HG02943 (cell line): ENCODE measurements around the gene CNOT4.
A peak's percentile ranks its signal among the peaks of the same experiment; 100 is the strongest.

Experiments
- ATAC-seq: cut with Tn5 transposase; IDR thresholded peaks from one replicate; pipeline ENCODE4 v1.9.1; 2021; ENCODE audit warnings: mild to moderate bottlenecking, low read depth, moderate library complexity; ENCODE audit not compliant: unreplicated experiment

Gene CNOT4

GRCh38 chr7:135509839-135510591 lies at the start of gene CNOT4:
TSS of gene CNOT4 (minus strand) at chr7:135510102. CDS start at chr7:135438331, 71,771 bp downstream.
- ATAC-seq, result peak; percentile 96

- no peak for ATAC-seq
Measured at GRCh38 chr7:135558881-135559280, 49.0 kb upstream of the CNOT4 start.

GRCh38 chr7:135558337-135558767 lies 48.5 kb upstream of the CNOT4 start:
- peak; percentile 61 for ATAC-seq

- peak; percentile 72 for ATAC-seq
Measured at GRCh38 chr7:135557455-135558336, 47.8 kb upstream of the CNOT4 start, which contains the start of gene NUP205. TSS of gene NUP205 (plus strand) at chr7:135557917. CDS start at chr7:135557945, 28 bp downstream.

- no peak for ATAC-seq
Measured at GRCh38 chr7:135553346-135553745, 43.4 kb upstream of the CNOT4 start.

GRCh38 chr7:135552148-135552547 lies 42.2 kb upstream of the CNOT4 start:
- no peak for ATAC-seq

GRCh38 chr7:135550196-135550595 lies 40.3 kb upstream of the CNOT4 start:
- ATAC-seq, result no peak

GRCh38 chr7:135541029-135541428 lies 31.1 kb upstream of the CNOT4 start:
- ATAC-seq, result no peak

GRCh38 chr7:135539629-135540028 lies 29.7 kb upstream of the CNOT4 start:
- ATAC-seq, result no peak

- ATAC-seq, result no peak
Measured at GRCh38 chr7:135538376-135538775, 28.5 kb upstream of the CNOT4 start.

GRCh38 chr7:135537905-135538304 lies 28.0 kb upstream of the CNOT4 start:
- ATAC-seq, result no peak

- ATAC-seq, result no peak
Measured at GRCh38 chr7:135537453-135537852, 27.6 kb upstream of the CNOT4 start.

- ATAC-seq, result no peak
Measured at GRCh38 chr7:135536150-135536549, 26.2 kb upstream of the CNOT4 start.

- ATAC-seq, result no peak
Measured at GRCh38 chr7:135527025-135527424, 17.1 kb upstream of the CNOT4 start.

- ATAC-seq, result no peak
Measured at GRCh38 chr7:135525426-135525825, 15.5 kb upstream of the CNOT4 start.

- ATAC-seq, result no peak
Measured at GRCh38 chr7:135523146-135523545, 13.2 kb upstream of the CNOT4 start.

GRCh38 chr7:135522509-135522908 lies 12.6 kb upstream of the CNOT4 start:
- no peak for ATAC-seq

- no peak for ATAC-seq
Measured at GRCh38 chr7:135519871-135520270, 10.0 kb upstream of the CNOT4 start.

GRCh38 chr7:135519233-135519688 lies 9.4 kb upstream of the CNOT4 start:
- no peak for ATAC-seq

GRCh38 chr7:135518748-135519147 lies 8.8 kb upstream of the CNOT4 start:
- no peak for ATAC-seq

GRCh38 chr7:135517060-135517459 lies 7.2 kb upstream of the CNOT4 start:
- no peak for ATAC-seq
